PFSK-1 (cell line): ENCODE results near the gene ZNRF4.

Experiments
- POLR2AphosphoS5 ChIP-seq: IDR thresholded peaks from 2 replicates; pipeline ENCODE4 v1.6.1; 2012; ENCODE audit warnings: low read depth, mild to moderate bottlenecking, control low read depth, low read length, moderate library complexity
- SIN3A ChIP-seq: IDR thresholded peaks from 2 replicates; pipeline ENCODE4 v1.6.1; 2012; ENCODE audit warnings: mild to moderate bottlenecking, low read length, moderate library complexity, borderline replicate concordance; ENCODE audit not compliant: insufficient read depth
- TAF1 ChIP-seq: IDR thresholded peaks from 2 replicates; pipeline ENCODE4 v1.6.1; 2012; ENCODE audit warnings: low read length, control low read depth, borderline replicate concordance; ENCODE audit not compliant: insufficient read depth
- TF ChIP-seq, protein P1 (sequence below), 2 experiments: IDR thresholded peaks; 2 replicates each; pipeline versions ENCODE4 v1.6.1 to v1.8.0; 2011 to 2012; ENCODE audit warnings: low read depth in 2 of 2, low read length in 2 of 2, control low read depth in 1 of 2, inconsistent platforms in 1 of 2, mild to moderate bottlenecking in 1 of 2, moderate library complexity in 1 of 2; ENCODE audit not compliant: insufficient read depth in 1 of 2

GRCh38 chr19:5423567-5424125 lies 31.6 kb upstream of the ZNRF4 start:
- no peak for TF ChIP-seq POLR2AphosphoS5
- TF ChIP-seq, protein P1, sequence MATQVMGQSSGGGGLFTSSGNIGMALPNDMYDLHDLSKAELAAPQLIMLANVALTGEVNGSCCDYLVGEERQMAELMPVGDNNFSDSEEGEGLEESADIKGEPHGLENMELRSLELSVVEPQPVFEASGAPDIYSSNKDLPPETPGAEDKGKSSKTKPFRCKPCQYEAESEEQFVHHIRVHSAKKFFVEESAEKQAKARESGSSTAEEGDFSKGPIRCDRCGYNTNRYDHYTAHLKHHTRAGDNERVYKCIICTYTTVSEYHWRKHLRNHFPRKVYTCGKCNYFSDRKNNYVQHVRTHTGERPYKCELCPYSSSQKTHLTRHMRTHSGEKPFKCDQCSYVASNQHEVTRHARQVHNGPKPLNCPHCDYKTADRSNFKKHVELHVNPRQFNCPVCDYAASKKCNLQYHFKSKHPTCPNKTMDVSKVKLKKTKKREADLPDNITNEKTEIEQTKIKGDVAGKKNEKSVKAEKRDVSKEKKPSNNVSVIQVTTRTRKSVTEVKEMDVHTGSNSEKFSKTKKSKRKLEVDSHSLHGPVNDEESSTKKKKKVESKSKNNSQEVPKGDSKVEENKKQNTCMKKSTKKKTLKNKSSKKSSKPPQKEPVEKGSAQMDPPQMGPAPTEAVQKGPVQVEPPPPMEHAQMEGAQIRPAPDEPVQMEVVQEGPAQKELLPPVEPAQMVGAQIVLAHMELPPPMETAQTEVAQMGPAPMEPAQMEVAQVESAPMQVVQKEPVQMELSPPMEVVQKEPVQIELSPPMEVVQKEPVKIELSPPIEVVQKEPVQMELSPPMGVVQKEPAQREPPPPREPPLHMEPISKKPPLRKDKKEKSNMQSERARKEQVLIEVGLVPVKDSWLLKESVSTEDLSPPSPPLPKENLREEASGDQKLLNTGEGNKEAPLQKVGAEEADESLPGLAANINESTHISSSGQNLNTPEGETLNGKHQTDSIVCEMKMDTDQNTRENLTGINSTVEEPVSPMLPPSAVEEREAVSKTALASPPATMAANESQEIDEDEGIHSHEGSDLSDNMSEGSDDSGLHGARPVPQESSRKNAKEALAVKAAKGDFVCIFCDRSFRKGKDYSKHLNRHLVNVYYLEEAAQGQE (IDR thresholded peaks at IDR 0.05; ENCODE audit: insufficient read depth in 1 of 2, low read depth in 2 of 2, low read length in 2 of 2) = no peak
- no peak for TF ChIP-seq SIN3A
- TF ChIP-seq TAF1 = no peak
